HEK293 (cell line): ENCODE data around the gene TTC12.

Experiments
- ATF2 ChIP-seq: fragments of 450-650 bp; formaldehyde crosslinking; IDR thresholded peaks from 2 replicates; pipeline ENCODE4 v1.5.1; 2016; ENCODE audit warnings: missing biosample characterization, missing genetic modification characterization, low read depth
- EGR2 ChIP-seq: fragments of 450-650 bp; formaldehyde crosslinking; IDR thresholded peaks from 2 replicates; pipeline ENCODE4 v1.5.1; 2016; ENCODE audit warnings: low read depth, missing biosample characterization, missing genetic modification characterization
- GLI4 ChIP-seq: fragments of 450-650 bp; formaldehyde crosslinking; IDR thresholded peaks from 2 replicates; pipeline ENCODE4 v1.5.1; 2016; ENCODE audit warnings: missing biosample characterization, missing genetic modification characterization
- PRDM6 ChIP-seq: fragments of 450-650 bp; formaldehyde crosslinking; IDR thresholded peaks from 2 replicates; pipeline ENCODE4 v1.5.1; 2017; ENCODE audit warnings: missing biosample characterization, missing genetic modification characterization
- ZNF37A ChIP-seq: fragments of 450-650 bp; IDR thresholded peaks from 2 replicates; pipeline ENCODE4 v1.5.1; 2018; ENCODE audit warnings: missing biosample characterization, missing genetic modification characterization
- ZNF404 ChIP-seq: fragments of 450-650 bp; formaldehyde crosslinking; IDR thresholded peaks from 2 replicates; pipeline ENCODE4 v1.5.1; 2017; ENCODE audit warnings: missing biosample characterization, missing genetic modification characterization
- ZNF423 ChIP-seq: fragments of 450-650 bp; formaldehyde crosslinking; IDR thresholded peaks from 2 replicates; pipeline ENCODE4 v1.5.1; 2016; ENCODE audit warnings: missing biosample characterization, missing genetic modification characterization
- ZNF548 ChIP-seq: fragments of 450-650 bp; formaldehyde crosslinking; IDR thresholded peaks from 2 replicates; pipeline ENCODE4 v1.5.1; 2016; ENCODE audit warnings: missing biosample characterization, missing genetic modification characterization
- ZNF610 ChIP-seq: fragments of 450-650 bp; formaldehyde crosslinking; IDR thresholded peaks from 2 replicates; pipeline ENCODE4 v1.5.1; 2016; ENCODE audit warnings: missing biosample characterization, missing genetic modification characterization, borderline replicate concordance
- ZNF776 ChIP-seq: fragments of 450-650 bp; formaldehyde crosslinking; IDR thresholded peaks from 2 replicates; pipeline ENCODE4 v1.5.0; 2017; ENCODE audit warnings: missing biosample characterization, missing genetic modification characterization, borderline replicate concordance
- TF ChIP-seq, protein P1 (sequence below): fragments of 450-650 bp; formaldehyde crosslinking; IDR thresholded peaks from 2 replicates; pipeline ENCODE4 v1.5.1; 2016; ENCODE audit warnings: missing biosample characterization, missing genetic modification characterization
- TF ChIP-seq, protein P2 (sequence below): fragments of 450-650 bp; formaldehyde crosslinking; IDR thresholded peaks from 2 replicates; pipeline ENCODE4 v1.5.1; 2016; ENCODE audit warnings: missing biosample characterization, missing genetic modification characterization

- no peak for TF ChIP-seq ZNF548
- TF ChIP-seq ATF2 (tag by site-specific recombination), result no peak
- TF ChIP-seq PRDM6 (tag by site-specific recombination), result no peak
- TF ChIP-seq, protein P1, sequence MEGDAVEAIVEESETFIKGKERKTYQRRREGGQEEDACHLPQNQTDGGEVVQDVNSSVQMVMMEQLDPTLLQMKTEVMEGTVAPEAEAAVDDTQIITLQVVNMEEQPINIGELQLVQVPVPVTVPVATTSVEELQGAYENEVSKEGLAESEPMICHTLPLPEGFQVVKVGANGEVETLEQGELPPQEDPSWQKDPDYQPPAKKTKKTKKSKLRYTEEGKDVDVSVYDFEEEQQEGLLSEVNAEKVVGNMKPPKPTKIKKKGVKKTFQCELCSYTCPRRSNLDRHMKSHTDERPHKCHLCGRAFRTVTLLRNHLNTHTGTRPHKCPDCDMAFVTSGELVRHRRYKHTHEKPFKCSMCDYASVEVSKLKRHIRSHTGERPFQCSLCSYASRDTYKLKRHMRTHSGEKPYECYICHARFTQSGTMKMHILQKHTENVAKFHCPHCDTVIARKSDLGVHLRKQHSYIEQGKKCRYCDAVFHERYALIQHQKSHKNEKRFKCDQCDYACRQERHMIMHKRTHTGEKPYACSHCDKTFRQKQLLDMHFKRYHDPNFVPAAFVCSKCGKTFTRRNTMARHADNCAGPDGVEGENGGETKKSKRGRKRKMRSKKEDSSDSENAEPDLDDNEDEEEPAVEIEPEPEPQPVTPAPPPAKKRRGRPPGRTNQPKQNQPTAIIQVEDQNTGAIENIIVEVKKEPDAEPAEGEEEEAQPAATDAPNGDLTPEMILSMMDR, result no peak
- TF ChIP-seq ZNF37A (tag by site-specific recombination), result no peak
- TF ChIP-seq ZNF776 (tag by site-specific recombination), result no peak
- no peak for TF ChIP-seq EGR2 (tag by site-specific recombination)
- TF ChIP-seq ZNF423 (tag by site-specific recombination), result no peak
- TF ChIP-seq, protein P2, sequence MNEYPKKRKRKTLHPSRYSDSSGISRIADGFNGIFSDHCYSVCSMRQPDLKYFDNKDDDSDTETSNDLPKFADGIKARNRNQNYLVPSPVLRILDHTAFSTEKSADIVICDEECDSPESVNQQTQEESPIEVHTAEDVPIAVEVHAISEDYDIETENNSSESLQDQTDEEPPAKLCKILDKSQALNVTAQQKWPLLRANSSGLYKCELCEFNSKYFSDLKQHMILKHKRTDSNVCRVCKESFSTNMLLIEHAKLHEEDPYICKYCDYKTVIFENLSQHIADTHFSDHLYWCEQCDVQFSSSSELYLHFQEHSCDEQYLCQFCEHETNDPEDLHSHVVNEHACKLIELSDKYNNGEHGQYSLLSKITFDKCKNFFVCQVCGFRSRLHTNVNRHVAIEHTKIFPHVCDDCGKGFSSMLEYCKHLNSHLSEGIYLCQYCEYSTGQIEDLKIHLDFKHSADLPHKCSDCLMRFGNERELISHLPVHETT (tag by site-specific recombination), result no peak
- no peak for TF ChIP-seq GLI4 (tag by site-specific recombination)
- no peak for TF ChIP-seq ZNF404 (tag by site-specific recombination)
- TF ChIP-seq ZNF610 (tag by site-specific recombination), result no peak
Observed at GRCh38 chr11:113400631-113401230, 86.3 kb downstream of the TTC12 start.
